Fibroblast of skin of scalp (primary cell): ENCODE measurements around the gene COG1.
A peak's percentile ranks its signal among the peaks of the same experiment; 100 is the strongest.

Experiments
- DNase-seq: peaks from one replicate; pipeline ENCODE4 v3.0.0-alpha.2; 2013

COG1 gene

GRCh38 chr17:73168667-73169066 lies 24.2 kb upstream of the COG1 start:
- DNase-seq = no peak

- DNase-seq = no peak
Measured at GRCh38 chr17:73170324-73170723, 22.5 kb upstream of the COG1 start.

GRCh38 chr17:73172252-73172651 lies 20.6 kb upstream of the COG1 start:
- DNase-seq = no peak

GRCh38 chr17:73174126-73174525 lies 18.7 kb upstream of the COG1 start:
- no peak for DNase-seq

GRCh38 chr17:73175962-73176565 lies 16.8 kb upstream of the COG1 start:
- DNase-seq = no peak

GRCh38 chr17:73179387-73179786 lies 13.5 kb upstream of the COG1 start:
- DNase-seq = no peak

GRCh38 chr17:73179878-73180277 lies 13.0 kb upstream of the COG1 start:
- DNase-seq = no peak

GRCh38 chr17:73182616-73183310 lies 10.1 kb upstream of the COG1 start:
- DNase-seq = no peak

GRCh38 chr17:73184136-73184993 lies 8.5 kb upstream of the COG1 start:
- DNase-seq = no peak

GRCh38 chr17:73186283-73187050 lies 6.4 kb upstream of the COG1 start:
- no peak for DNase-seq

- no peak for DNase-seq
Measured at GRCh38 chr17:73187203-73187769, 5.6 kb upstream of the COG1 start.

GRCh38 chr17:73188011-73188410 lies 4.8 kb upstream of the COG1 start:
- DNase-seq = no peak

- peak; percentile 46 for DNase-seq
Measured at GRCh38 chr17:73189417-73190099, 3.3 kb upstream of the COG1 start.

- peak; percentile 69 for DNase-seq
Measured at GRCh38 chr17:73191443-73192205, 1.2 kb upstream of the COG1 start.

- DNase-seq = peak; percentile 67
Measured at GRCh38 chr17:73192206-73192893, 505 bp upstream of the COG1 start.

- peak; percentile 62 for DNase-seq
Measured at GRCh38 chr17:73194514-73195222, 1.8 kb downstream of the COG1 start.

GRCh38 chr17:73196500-73196899 lies 3.6 kb downstream of the COG1 start:
- DNase-seq = peak; percentile 42

- no peak for DNase-seq
Measured at GRCh38 chr17:73197161-73197560, 4.3 kb downstream of the COG1 start.

GRCh38 chr17:73198201-73198929 lies 5.5 kb downstream of the COG1 start:
- DNase-seq = no peak
